Cardiac ventricle fibroblast (primary cell): ENCODE measurements around the gene PSMD2. TPM values are rescaled to one million over a fixed set of nuclear protein-coding genes. Genes with fewer than 3 reads are reported as not detected.

ENCODE experiments used
- total RNA-seq: library from RNA; depleted of rRNA; stranded (reverse); fragments of >200 nt; gene quantifications from 2 replicates; pipeline ENCODE4 v1.2.3, GENCODE V29; 2015

PSMD2 gene
- total RNA-seq: 172 and 183 TPM in 2 replicates

DNA sequence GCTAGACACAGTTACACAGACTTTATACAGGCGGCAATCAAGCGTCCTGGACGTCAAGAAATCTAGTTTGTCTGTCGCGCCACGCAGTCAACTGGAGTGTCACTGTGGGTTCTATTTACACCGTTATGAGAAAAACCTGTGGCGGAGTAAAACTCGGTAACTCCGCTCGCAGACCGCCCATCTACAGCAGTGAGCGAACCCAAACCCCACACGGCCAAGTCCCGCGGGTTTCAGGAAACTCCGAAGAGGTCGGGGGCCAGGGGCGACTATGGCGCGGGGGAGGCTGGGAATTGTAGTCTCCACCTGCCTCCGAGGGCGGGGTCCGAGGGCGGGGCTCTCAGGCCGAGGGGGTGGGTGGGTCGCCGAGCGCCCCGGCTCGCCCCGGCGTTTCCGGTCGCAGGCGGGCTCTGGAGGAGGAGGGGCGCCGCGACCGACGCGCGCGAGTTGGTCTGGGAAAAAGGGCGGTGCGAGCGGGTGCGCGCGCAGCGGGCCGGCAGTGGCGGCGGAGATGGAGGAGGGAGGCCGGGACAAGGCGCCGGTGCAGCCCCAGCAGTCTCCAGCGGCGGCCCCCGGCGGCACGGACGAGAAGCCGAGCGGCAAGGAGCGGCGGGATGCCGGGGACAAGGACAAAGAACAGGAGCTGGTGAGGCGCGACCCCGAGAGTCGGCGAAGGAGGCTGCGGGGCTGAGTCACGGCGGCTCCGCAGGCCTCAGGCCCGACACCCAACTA is at the start of gene PSMD2:
TSS of gene PSMD2 (plus strand) at position 483 of the 729 bp plus-strand sequence. CDS start at position 509, 26 bp downstream.

DNA sequence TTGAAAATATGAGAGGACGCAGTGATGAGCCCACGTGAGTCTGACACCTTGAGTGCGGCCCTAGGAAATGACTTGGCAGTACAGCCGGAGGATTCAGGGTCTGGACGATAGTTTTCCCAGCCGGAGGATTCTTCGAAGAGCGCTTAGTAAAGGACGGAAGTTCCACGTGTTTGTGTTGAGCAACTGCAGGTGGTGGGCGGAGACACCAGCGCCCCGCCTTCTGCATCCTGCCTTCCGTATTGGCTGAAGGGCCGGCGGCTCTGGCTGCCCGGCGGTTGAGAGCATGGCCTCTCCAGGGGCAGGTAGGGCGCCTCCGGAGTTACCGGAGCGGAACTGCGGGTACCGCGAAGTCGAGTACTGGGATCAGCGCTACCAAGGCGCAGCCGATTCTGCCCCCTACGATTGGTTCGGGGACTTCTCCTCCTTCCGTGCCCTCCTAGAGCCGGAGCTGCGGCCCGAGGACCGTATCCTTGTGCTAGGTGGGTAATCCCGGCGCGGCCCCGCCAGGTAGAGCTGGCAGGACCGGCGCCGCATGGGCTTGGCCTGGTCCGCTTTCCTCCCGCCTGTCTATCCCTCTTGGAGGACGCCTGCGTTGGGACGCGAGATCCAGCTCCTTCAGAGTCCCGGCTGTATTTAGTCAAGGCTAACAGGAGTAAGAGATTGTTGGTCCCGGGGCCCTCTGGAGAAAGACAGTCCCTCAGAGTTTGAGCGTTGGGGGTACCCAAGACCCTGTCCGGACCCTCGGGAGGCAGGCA is 49.5 kb upstream of the PSMD2 start, which contains the start of gene EEF1AKMT4:
TSS of gene EEF1AKMT4 (plus strand) at position 261 of the 755 bp plus-strand sequence. CDS start at position 284, 23 bp downstream.

DNA sequence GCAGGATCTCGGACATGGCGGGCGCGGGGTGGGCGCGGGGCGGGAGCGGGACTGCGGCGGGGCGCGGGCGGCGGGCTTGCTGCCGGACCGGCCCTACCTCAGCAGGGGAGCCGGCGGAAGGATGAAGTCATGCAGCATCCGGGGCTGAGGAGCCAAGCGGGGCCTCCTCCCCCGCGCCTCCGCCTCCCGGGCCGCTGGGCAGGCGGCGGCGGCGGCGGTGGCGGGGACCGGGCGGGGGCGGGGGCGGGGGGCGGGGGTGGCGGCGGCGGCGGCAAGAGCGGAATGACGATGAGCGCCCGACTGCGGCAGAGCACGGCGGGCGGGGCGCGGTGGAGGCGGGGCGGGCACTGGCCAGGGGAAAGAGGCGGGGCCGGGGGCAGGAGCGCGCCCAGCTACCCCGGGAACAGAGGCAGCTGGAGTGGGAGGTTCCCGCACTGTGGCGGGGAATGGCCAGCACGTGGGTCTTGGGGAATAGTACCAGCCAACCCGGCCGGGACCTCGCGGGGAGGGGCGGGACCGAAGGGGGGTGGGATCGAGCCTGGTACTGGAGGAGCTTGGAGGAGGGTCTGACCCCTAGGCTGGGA is 37.7 kb upstream of the PSMD2 start, which contains the start of gene CAMK2N2:
TSS of gene CAMK2N2 (minus strand) at position 284 of the 584 bp plus-strand sequence. CDS start at position 16, 268 bp downstream.

DNA sequence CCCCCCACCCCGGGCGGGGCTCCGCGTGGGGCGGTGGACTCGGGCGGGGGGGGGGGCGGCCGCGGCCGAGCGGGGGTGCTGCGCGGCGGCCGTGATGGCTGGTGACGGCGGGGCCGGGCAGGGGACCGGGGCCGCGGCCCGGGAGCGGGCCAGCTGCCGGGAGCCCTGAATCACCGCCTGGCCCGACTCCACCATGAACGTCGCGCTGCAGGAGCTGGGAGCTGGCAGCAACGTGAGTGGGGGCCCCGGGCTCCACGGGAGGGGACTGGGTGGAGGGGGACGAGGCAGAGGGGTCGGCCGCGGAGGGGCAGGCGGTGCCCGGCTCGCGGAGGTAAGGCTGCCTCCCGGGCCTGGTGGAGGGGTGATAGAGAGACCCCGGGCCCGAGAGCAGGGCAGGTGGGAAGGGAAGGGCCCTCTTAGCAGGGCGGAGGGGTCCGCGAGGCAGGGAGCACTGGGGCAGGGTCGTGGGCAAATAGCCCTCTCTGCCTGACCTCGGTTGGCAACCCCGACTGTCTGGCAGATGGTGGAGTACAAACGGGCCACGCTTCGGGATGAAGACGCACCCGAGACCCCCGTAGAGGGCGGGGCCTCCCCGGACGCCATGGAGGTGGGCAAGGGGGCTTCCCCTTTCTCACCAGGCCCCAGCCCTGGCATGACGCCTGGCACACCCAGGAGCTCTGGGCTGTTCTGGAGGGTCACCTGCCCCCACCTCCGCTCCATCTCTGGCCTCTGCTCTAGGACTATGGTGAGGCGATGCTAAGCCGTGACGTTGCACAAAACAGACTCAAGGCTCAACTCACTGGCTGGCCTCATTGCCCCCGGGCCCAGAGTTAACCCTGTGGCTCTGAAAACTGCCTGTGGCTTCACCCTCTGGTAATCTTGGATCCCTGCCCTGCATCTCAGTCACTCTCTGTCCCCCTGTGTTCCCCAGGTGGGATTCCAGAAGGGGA is 22.8 kb upstream of the PSMD2 start, which contains the start of gene ECE2:
TSS of gene ECE2 (plus strand) at position 62 of the 950 bp plus-strand sequence. CDS start at position 194, 132 bp downstream.

DNA sequence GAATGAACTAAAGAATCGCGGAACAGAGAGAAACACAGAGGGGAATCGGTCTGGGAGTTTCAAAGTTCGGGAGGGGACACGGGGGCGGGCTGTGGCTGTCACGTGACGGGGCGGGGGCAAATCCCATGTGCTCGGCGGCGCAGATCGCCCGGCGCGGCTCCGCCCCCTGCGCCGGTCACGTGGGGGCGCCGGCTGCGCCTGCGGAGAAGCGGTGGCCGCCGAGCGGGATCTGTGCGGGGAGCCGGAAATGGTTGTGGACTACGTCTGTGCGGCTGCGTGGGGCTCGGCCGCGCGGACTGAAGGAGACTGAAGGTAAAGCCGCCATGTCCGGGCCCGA is 15.3 kb downstream of the PSMD2 start, which contains the start of gene EIF4G1:
TSS of gene EIF4G1 (plus strand) at position 244 of the 337 bp plus-strand sequence. CDS start 1,191 bp downstream, outside the sequence.

DNA sequence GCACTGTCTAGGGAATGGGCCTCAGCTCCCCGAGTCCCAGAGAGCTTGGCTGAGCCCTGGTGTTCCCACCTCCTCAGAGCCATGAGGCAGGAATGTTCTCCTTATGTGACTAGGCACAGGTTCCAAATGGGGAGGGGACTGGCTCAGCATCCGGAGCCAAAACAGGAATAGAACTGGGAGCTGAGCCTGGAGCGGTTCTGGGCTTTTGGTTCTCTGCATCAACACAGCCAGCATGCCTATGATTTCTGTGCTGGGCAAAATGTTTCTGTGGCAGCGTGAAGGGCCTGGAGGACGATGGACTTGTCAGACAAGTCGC is 38.3 kb downstream of the PSMD2 start, which contains the start of gene FAM131A:
TSS of gene FAM131A (plus strand) at position 202 of the 316 bp plus-strand sequence. CDS start at position 233, 31 bp downstream.

Other genes starting within 250 kb of the PSMD2 start
- not detected in 2 replicates for gene HTR3C, start 246.2 kb upstream of the PSMD2 start, total RNA-seq
- gene HTR3E, start 202.2 kb upstream of the PSMD2 start, total RNA-seq: not detected in 2 replicates
- 13.9 and 15.5 TPM in 2 replicates for gene EIF2B5, start 163.9 kb upstream of the PSMD2 start, total RNA-seq
- 39.9 and 56.8 TPM in 2 replicates for gene DVL3, start 143.9 kb upstream of the PSMD2 start, total RNA-seq
- 247 and 299 TPM in 2 replicates for gene AP2M1, start 124.4 kb upstream of the PSMD2 start, total RNA-seq
- gene ABCF3, start 113.0 kb upstream of the PSMD2 start, total RNA-seq: 35.8 and 43.3 TPM in 2 replicates
- 0.05 and 0.06 TPM in 2 replicates for gene VWA5B2, start 69.7 kb upstream of the PSMD2 start, total RNA-seq
- 71.8 and 73.8 TPM in 2 replicates for gene ALG3, start 50.3 kb upstream of the PSMD2 start, total RNA-seq
- 4.3 and 5.9 TPM in 2 replicates for gene EEF1AKMT4, start 49.6 kb upstream of the PSMD2 start, total RNA-seq
- not detected in 2 replicates for gene CAMK2N2, start 37.7 kb upstream of the PSMD2 start, total RNA-seq
- gene ECE2, start 23.2 kb upstream of the PSMD2 start, total RNA-seq: 0.12 TPM in 1 of 2 replicates, not detected in the other
- 253 and 283 TPM in 2 replicates for gene EIF4G1, start 15.4 kb downstream of the PSMD2 start, total RNA-seq
- 16.7 and 17.4 TPM in 2 replicates for gene FAM131A, start 38.4 kb downstream of the PSMD2 start, total RNA-seq
- 2.5 and 3.0 TPM in 2 replicates for gene CLCN2, start 62.4 kb downstream of the PSMD2 start, total RNA-seq
- gene POLR2H, start 62.5 kb downstream of the PSMD2 start, total RNA-seq: 73.9 and 86.3 TPM in 2 replicates
- gene THPO, start 79.0 kb downstream of the PSMD2 start, total RNA-seq: 0.19 TPM in 1 of 2 replicates, not detected in the other
- gene CHRD, start 80.8 kb downstream of the PSMD2 start, total RNA-seq: 1.0 and 2.2 TPM in 2 replicates